ENCODE measurements around the gene STAG3.
"Not testable (repeated sequence)": the region's sequence is repeated elsewhere in the genome, so short reads cannot be mapped to it uniquely, and the experiment has no call there.

The STAG3 gene

DNA sequence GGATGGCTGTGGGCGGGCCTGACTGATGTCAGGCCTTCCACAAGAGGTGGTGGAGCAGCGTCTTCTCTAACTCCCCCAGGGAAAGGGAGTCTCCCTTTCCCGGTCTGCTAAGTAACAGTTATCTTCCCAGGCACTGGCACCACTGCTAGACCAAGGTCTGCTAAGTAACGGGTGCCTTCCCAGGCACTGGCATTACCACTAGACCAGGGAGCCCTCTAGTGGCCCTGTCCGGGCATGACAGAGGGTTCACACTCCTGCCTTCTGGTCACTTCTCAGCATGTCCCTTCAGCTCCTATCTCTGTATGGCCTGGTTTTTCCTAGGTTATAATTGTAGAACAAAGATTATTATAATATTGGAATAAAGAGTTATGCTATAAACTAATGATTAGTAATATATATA is 40.2 kb downstream of the STAG3 start:
- peak; percentile 4 for DNase-seq (ENCODE audit: low read depth)
- TF ChIP-seq, protein P1, sequence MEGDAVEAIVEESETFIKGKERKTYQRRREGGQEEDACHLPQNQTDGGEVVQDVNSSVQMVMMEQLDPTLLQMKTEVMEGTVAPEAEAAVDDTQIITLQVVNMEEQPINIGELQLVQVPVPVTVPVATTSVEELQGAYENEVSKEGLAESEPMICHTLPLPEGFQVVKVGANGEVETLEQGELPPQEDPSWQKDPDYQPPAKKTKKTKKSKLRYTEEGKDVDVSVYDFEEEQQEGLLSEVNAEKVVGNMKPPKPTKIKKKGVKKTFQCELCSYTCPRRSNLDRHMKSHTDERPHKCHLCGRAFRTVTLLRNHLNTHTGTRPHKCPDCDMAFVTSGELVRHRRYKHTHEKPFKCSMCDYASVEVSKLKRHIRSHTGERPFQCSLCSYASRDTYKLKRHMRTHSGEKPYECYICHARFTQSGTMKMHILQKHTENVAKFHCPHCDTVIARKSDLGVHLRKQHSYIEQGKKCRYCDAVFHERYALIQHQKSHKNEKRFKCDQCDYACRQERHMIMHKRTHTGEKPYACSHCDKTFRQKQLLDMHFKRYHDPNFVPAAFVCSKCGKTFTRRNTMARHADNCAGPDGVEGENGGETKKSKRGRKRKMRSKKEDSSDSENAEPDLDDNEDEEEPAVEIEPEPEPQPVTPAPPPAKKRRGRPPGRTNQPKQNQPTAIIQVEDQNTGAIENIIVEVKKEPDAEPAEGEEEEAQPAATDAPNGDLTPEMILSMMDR (IDR thresholded peaks at IDR 0.05; ENCODE audit: low read depth, low read length, missing control alignments) = peak; percentile 44
- in situ Hi-C loops (cut with HindIII; ENCODE audit: low sequenced_read_pairs); H3K4me3 ChIP-seq (ENCODE audit: low read depth, low read length): not testable (repeated sequence)

DNA sequence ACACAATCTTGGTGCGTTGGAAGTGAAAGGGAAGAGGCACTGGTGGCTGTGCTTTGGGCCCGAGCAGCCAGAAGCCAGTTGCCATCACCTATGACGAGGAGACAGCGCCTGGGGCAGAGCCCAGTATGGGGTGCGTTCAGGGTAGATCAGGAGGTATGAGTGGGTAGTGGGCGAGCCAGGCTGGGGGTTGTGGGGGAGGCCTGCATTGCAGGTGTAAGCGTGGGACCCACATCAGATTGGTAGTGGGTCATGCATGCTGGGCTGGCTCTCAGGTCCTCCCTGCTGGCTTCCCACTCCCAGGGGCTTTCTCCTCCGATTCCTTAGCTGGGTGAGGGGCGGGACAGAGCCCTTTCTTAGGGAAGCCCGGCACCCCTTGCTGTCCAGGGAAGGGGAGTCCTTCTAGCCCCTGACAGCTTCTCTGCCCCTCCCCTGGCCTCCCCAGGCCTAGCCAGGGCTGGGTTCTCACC is 41.6 kb downstream of the STAG3 start:
- no peak for DNase-seq (ENCODE audit: low read depth)
- TF ChIP-seq, protein P1 (IDR thresholded peaks at IDR 0.05; ENCODE audit: low read depth, low read length, missing control alignments) = no peak
- H3K4me3 ChIP-seq (ENCODE audit: low read depth, low read length) = no peak overlapping the region
- in situ Hi-C loops (cut with HindIII; ENCODE audit: low sequenced_read_pairs) = no loop called here

DNA sequence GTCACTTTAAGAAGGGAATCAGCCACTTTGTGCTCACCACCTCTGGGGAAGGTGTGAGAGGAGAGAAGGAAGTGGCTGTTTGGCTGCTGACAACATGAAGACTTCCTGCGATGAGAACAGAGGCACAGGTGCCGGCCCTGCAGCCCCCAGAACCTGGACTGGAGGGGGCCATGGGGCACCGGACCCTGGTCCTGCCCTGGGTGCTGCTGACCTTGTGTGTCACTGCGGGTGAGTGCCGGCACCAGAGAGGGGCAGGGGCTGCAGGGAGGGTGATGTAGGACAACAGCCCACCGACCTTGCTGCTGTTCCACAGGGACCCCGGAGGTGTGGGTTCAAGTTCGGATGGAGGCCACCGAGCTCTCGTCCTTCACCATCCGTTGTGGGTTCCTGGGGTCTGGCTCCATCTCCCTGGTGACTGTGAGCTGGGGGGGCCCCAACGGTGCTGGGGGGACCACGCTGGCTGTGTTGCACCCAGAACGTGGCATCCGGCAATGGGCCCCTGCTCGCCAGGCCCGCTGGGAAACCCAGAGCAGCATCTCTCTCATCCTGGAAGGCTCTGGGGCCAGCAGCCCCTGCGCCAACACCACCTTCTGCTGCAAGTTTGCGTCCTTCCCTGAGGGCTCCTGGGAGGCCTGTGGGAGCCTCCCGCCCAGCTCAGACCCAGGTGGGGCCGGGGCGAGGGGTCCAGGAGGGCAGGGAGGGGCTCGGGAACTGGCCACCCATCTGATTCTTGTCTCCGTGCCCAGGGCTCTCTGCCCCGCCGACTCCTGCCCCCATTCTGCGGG is 42.3 kb downstream of the STAG3 start, which contains the start of gene PVRIG:
PVRIG (plus strand) TSS at position 149 of the 785 bp plus-strand sequence; CDS start at position 171, 22 bp downstream.
- H3K4me3 ChIP-seq (ENCODE audit: low read depth, low read length); in situ Hi-C loops (cut with HindIII; ENCODE audit: low sequenced_read_pairs): not testable (repeated sequence)

DNA sequence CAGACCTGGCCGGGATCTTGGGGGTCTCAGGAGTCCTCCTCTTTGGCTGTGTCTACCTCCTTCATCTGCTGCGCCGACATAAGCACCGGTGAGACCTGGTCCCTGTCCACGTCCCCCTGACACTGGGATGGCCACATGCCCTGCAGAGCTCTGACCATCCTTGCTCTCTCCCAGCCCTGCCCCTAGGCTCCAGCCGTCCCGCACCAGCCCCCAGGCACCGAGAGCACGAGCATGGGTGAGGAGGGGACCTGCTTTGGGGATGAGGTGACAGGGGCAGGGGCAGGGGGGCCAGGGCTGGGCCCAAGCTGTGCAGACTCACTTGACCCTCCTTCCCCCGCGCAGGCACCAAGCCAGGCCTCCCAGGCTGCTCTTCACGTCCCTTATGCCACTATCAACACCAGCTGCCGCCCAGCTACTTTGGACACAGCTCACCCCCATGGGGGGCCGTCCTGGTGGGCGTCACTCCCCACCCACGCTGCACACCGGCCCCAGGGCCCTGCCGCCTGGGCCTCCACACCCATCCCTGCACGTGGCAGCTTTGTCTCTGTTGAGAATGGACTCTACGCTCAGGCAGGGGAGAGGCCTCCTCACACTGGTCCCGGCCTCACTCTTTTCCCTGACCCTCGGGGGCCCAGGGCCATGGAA is 43.0 kb downstream of the STAG3 start:
- no peak for DNase-seq (ENCODE audit: low read depth)
- no peak overlapping the region for H3K4me3 ChIP-seq (ENCODE audit: low read depth, low read length)
- TF ChIP-seq, protein P1 (IDR thresholded peaks at IDR 0.05; ENCODE audit: low read depth, low read length, missing control alignments) = no peak
- in situ Hi-C loops (cut with HindIII; ENCODE audit: low sequenced_read_pairs) = no loop called here

More for the DNA sequence above, 42.3 kb downstream of the STAG3 start, which contains the start of gene PVRIG:
- DNase-seq (ENCODE audit: low read depth) = not testable (repeated sequence)

DNA sequence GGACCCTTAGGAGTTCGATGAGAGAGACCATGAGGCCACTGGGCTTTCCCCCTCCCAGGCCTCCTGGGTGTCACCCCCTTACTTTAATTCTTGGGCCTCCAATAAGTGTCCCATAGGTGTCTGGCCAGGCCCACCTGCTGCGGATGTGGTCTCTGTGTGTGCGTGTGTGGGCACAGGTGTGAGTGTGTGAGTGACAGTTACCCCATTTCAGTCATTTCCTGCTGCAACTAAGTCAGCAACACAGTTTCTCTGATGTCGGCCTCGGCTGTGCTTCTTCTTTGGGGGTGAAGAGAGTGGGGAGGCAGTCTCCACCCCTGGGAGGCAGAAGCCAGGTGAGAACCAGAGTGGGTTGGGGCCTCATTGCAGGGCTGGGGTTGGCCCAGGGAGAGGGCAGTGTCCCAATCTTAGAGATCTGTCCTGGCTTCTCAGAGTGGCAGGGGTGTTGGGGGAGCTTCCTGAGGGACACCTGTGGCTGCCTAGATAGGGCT is 43.6 kb downstream of the STAG3 start:
- H3K4me3 ChIP-seq (ENCODE audit: low read depth, low read length) = no peak overlapping the region
- in situ Hi-C loops (cut with HindIII; ENCODE audit: low sequenced_read_pairs) = no loop called here
- no peak for DNase-seq (ENCODE audit: low read depth)
- TF ChIP-seq, protein P1 (IDR thresholded peaks at IDR 0.05; ENCODE audit: low read depth, low read length, missing control alignments) = no peak

DNA sequence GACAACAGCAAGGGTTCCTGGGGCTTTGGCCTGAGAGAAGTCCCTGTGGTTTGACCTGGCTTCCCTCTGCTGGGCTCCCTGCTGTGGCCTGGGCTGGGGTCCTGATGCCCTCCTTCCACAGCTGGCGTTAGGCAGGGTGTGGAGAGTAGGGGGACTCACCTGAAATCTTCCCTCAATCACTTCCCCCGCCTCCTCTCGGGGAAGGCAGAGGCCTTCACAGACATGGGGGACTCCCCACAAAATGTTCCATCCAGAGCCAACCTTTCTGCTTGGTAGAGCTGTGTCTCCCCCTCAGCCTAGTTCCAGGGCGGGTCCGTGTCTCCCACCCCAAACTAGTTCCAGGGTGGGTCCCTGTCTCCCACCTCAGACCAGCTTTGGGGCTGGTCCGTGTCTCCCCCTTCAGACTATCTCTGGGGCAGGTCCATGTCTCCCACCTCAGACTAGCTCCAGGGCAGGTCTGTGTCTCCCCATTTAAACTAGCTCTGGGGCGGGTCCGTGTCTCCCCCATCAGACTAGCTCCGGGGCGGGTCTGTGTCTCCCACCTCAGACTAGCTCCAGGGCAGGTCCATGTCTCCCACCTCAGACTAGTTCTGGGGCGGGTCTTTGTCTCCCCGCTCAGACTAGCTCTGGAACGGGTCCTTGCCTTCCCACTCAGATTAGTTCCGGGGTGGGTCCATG is 44.2 kb downstream of the STAG3 start:
- no peak overlapping the region for H3K4me3 ChIP-seq (ENCODE audit: low read depth, low read length)
- TF ChIP-seq, protein P1 (IDR thresholded peaks at IDR 0.05; ENCODE audit: low read depth, low read length, missing control alignments) = no peak
- no peak for DNase-seq (ENCODE audit: low read depth)
- in situ Hi-C loops (cut with HindIII; ENCODE audit: low sequenced_read_pairs) = no loop called here
